Activated CD8-positive, alpha-beta T cell treated with anti-CD3 and anti-CD28 coated beads, Interleukin-2, amount 10 ng/mL, durations not matched to agents 7 days and 5 days (primary cell): ENCODE results near the gene GARRE1. TPM values are rescaled to one million over a fixed set of nuclear protein-coding genes. Genes with fewer than 3 reads are reported as not detected.

Experiments used
- ATAC-seq: fragments of 150-1000 bp; cut with Tn5 transposase; one replicate; pipeline ENCODE4 v1.10.0; 2021; ENCODE audit warnings: moderate library complexity
- CTCF ChIA-PET: fragments of 350-600 bp; sonication (Branson Sonifier 250); formaldehyde crosslinking; loops from one replicate; lab custom pipeline; 2021; ENCODE audit warnings: antibody characterized with exemption; lab: Charles Lee
- POLR2A ChIA-PET: fragments of 350-600 bp; sonication (Branson Sonifier 250); formaldehyde crosslinking; loops from one replicate; lab custom pipeline; 2021; ENCODE audit warnings: antibody characterized with exemption; lab: Charles Lee
- DNase-seq: peaks from one replicate; pipeline ENCODE4 v3.0.0-alpha.2; 2020
- H3K27ac Mint-ChIP-seq: one replicate; pipeline ENCODE4 v1.8.0; 2021; ENCODE audit warnings: mild to moderate bottlenecking, mixed read lengths
- H3K27me3 Mint-ChIP-seq: one replicate; pipeline ENCODE4 v1.8.0; 2021; ENCODE audit warnings: low read depth, mixed read lengths
- H3K36me3 Mint-ChIP-seq: one replicate; pipeline ENCODE4 v1.8.0; 2021; ENCODE audit warnings: low read depth, mixed read lengths
- H3K4me1 Mint-ChIP-seq: one replicate; pipeline ENCODE4 v1.8.0; 2021; ENCODE audit warnings: low read depth, mixed read lengths
- H3K4me3 Mint-ChIP-seq: one replicate; pipeline ENCODE4 v1.8.0; 2021; ENCODE audit warnings: mild to moderate bottlenecking, mixed read lengths
- H3K9me3 Mint-ChIP-seq: one replicate; pipeline ENCODE4 v1.8.0; 2022; ENCODE audit warnings: mixed read lengths; ENCODE audit not compliant: insufficient read depth
- total RNA-seq, 2 experiments: library from RNA; stranded (reverse); gene quantifications; one replicate each; pipeline ENCODE4 v1.2.3, GENCODE V29; 2021

The GARRE1 gene
- total RNA-seq, 2 experiments from 2014 or later, result 6.3 to 8.3 TPM

DNA sequence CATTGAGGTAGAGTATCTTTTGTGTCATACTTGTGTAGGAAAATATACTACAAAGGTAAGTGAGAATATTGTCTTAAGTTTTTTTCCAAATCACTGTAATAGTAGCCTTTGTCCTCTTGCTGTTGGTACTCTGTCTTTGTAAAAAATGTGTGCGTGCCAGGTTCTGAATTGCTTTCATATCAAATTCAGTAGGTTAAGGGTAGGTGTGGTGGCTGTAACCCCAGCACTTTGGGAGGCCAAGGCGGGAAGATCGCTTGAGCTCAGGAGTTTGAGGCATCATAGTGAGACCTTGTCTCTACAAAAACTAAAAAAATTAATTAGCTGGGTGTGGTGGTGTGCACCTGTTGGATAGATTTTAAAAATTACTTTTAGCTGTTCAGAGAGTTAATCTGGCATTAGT, 46.6 kb downstream of the GARRE1 start:
- no peaks in the 10 kb centered on the region for H3K4me1 Mint-ChIP-seq

More for the DNA sequence above, 46.6 kb downstream of the GARRE1 start:
- no peak overlapping the region for H3K4me3 Mint-ChIP-seq
- no peaks in the 10 kb centered on the region for H3K27me3 Mint-ChIP-seq
- H3K36me3 Mint-ChIP-seq, result peaks cover 5% of the 10 kb centered on the region
- ChIA-PET CTCF (interaction anchor here (1.8 kb wide), 1 partner anchor 45 kb away, joined by 4 read pairs; no protein-coding TSS in a partner anchor), POLR2A (no interaction called here)
- H3K9me3 Mint-ChIP-seq, result no peaks in the 10 kb centered on the region
- no peak for ATAC-seq
- no peak for DNase-seq
- H3K27ac Mint-ChIP-seq, result no peak overlapping the region

Other genes starting within 250 kb of the GARRE1 start
- 100 to 1,000 TPM; 133 to 139 TPM for gene LSM14A, start 82.0 kb upstream of the GARRE1 start, total RNA-seq
- gene GPI, start 110.6 kb downstream of the GARRE1 start, total RNA-seq, result 100 to 1,000 TPM; 661 to 697 TPM
- gene PDCD2L, start 149.8 kb downstream of the GARRE1 start, total RNA-seq, result 10 to 100 TPM; 12.9 to 13.3 TPM
- gene UBA2, start 173.8 kb downstream of the GARRE1 start, total RNA-seq, result 100 to 1,000 TPM; 129 to 135 TPM
- 1 to 10 TPM in 1 of 2 experiments, under 1 TPM in 1; 0.68 to 1.2 TPM for gene WTIP, start 227.2 kb downstream of the GARRE1 start, total RNA-seq